B cell (primary cell): ENCODE results near the gene ZNF24. TPM values are rescaled to one million over a fixed set of nuclear protein-coding genes. Genes with fewer than 3 reads are reported as not detected.

Source experiments
- ATAC-seq: fragments of 200-7000 bp; cut with Tn5 transposase; one replicate; pipeline ENCODE4 v1.10.0; 2021; ENCODE audit warnings: low read depth, mild to moderate bottlenecking, moderate number of reproducible peaks, moderate library complexity
- CTCF ChIA-PET: fragments of 350-600 bp; sonication (Branson Sonifier 250); formaldehyde crosslinking; loops from one replicate; lab custom pipeline; 2021; ENCODE audit warnings: antibody characterized with exemption, inconsistent platforms; lab: Charles Lee
- POLR2A ChIA-PET: fragments of 350-600 bp; sonication (Branson Sonifier 250); formaldehyde crosslinking; loops from one replicate; lab custom pipeline; 2021; ENCODE audit warnings: antibody characterized with exemption; lab: Charles Lee
- DNase-seq: peaks from one replicate; pipeline ENCODE4 v3.0.0; 2013
- H2AFZ ChIP-seq: 2 replicates; pipeline ENCODE4 v1.6.1; 2012; ENCODE audit warnings: mild to moderate bottlenecking, low read depth, low read length; ENCODE audit not compliant: insufficient read depth, poor library complexity, severe bottlenecking
- H3K27ac ChIP-seq, 2 donors: 1 replicate in 1 of 2; 2 replicates in 1 of 2; pipeline ENCODE4 v1.5.1; 2012 to 2013; ENCODE audit warnings: low read length in 2 of 2, mild to moderate bottlenecking in 2 of 2, moderate library complexity in 1 of 2
- H3K27me3 ChIP-seq, 4 experiments: fragments of 200-600 bp in 1 of 4; sonication (generic) in 1 of 4; replicated peaks in 1 of 4; 1 replicate in 2 of 4; 2 replicates in 2 of 4; pipeline versions ENCODE4 v1.6.1 to v1.7.0; 2013 to 2016; ENCODE audit warnings: low read length in 3 of 4, mild to moderate bottlenecking in 2 of 4, mixed read lengths in 1 of 4, moderate library complexity in 1 of 4; ENCODE audit not compliant: insufficient read depth in 4 of 4, control insufficient read depth in 3 of 4; ENCODE audit errors: control extremely low read depth in 1 of 4
- H3K36me3 ChIP-seq, 2 experiments: replicated peaks in 1 of 2; 1 replicate in 1 of 2; 2 replicates in 1 of 2; pipeline versions ENCODE4 v1.6.1 to v1.7.1; 2013; ENCODE audit warnings: low read length in 1 of 2; ENCODE audit not compliant: insufficient read depth in 2 of 2, control insufficient read depth in 1 of 2; ENCODE audit errors: control extremely low read depth in 1 of 2, extremely low read depth in 1 of 2
- H3K4me1 ChIP-seq, 2 donors: fragments of 200-600 bp in 1 of 2; sonication (generic) in 1 of 2; 1 replicate in 1 of 2; 2 replicates in 1 of 2; pipeline versions ENCODE4 v1.5.1 to v1.6.1; 2013 to 2017; ENCODE audit warnings: low read length in 2 of 2; ENCODE audit not compliant: control insufficient read depth in 2 of 2, insufficient read depth in 2 of 2
- H3K4me2 ChIP-seq: replicated peaks from 2 replicates; pipeline ENCODE3; 2012; ENCODE audit warnings: mild to moderate bottlenecking, low read depth, low read length; ENCODE audit not compliant: poor library complexity, severe bottlenecking
- H3K4me3 ChIP-seq, 5 experiments: fragments of 200-600 bp in 1 of 5; sonication (generic) in 1 of 5; 1 replicate in 3 of 5; 2 replicates in 2 of 5; pipeline versions ENCODE4 v1.5.1 to v1.7.0; 2011 to 2016; ENCODE audit warnings: low read length in 4 of 5, mild to moderate bottlenecking in 4 of 5, low read depth in 2 of 5, control low read depth in 1 of 5, moderate library complexity in 1 of 5; ENCODE audit not compliant: insufficient read depth in 1 of 5; ENCODE audit errors: control extremely low read depth in 1 of 5, extremely low read depth in 1 of 5
- H3K79me2 ChIP-seq: fragments of 200-600 bp; sonication (generic); one replicate; pipeline ENCODE4 v1.6.0; 2016; ENCODE audit warnings: low read length; ENCODE audit not compliant: control insufficient read depth, insufficient read depth
- H3K9ac ChIP-seq: fragments of 200-600 bp; sonication (generic); 2 replicates; pipeline ENCODE4 v1.6.1; 2017; ENCODE audit warnings: mild to moderate bottlenecking, low read length, moderate library complexity
- H3K9me3 ChIP-seq, 3 donors: one replicate each; pipeline versions ENCODE4 v1.6.1 to v1.7.1; 2013; ENCODE audit warnings: low read length in 2 of 3; ENCODE audit not compliant: control insufficient read depth in 2 of 3, insufficient read depth in 1 of 3; ENCODE audit errors: control extremely low read depth in 1 of 3
- H4K20me1 ChIP-seq: 2 replicates; pipeline ENCODE4 v1.6.0; 2012; ENCODE audit warnings: mild to moderate bottlenecking, low read length; ENCODE audit not compliant: insufficient read depth, control insufficient read depth, poor library complexity, severe bottlenecking
- H3K27ac Mint-ChIP-seq: one replicate; pipeline ENCODE4 v1.8.0; 2021; ENCODE audit warnings: mixed read lengths
- H3K27me3 Mint-ChIP-seq: one replicate; pipeline ENCODE4 v1.8.0; 2021; ENCODE audit warnings: mixed read lengths
- H3K4me1 Mint-ChIP-seq: one replicate; pipeline ENCODE4 v1.8.0; 2021; ENCODE audit warnings: mixed read lengths
- H3K4me3 Mint-ChIP-seq: one replicate; pipeline ENCODE4 v1.8.0; 2021; ENCODE audit warnings: mixed read lengths
- H3K9me3 Mint-ChIP-seq: one replicate; pipeline ENCODE4 v1.8.0; 2022; ENCODE audit warnings: mixed read lengths; ENCODE audit not compliant: insufficient read depth
- CTCF ChIP-seq: fragments of 200-600 bp; IDR thresholded peaks from one replicate; pipeline ENCODE4 v1.8.0; 2022; ENCODE audit warnings: antibody characterized with exemption, mild to moderate bottlenecking
- EZH2 ChIP-seq: IDR thresholded peaks from 2 replicates; pipeline ENCODE4 v1.6.1; 2012; ENCODE audit warnings: borderline replicate concordance, low read depth, mild to moderate bottlenecking, moderate library complexity, low read length; ENCODE audit not compliant: insufficient read depth, poor library complexity, severe bottlenecking
- WGBS: methylation state at CpG from one replicate; pipeline ENCODE4 v1.1.5; 2013; ENCODE audit warnings: missing lambda C conversion rate; ENCODE audit not compliant: insufficient coverage; 5-methylcytosine and 5-hydroxymethylcytosine counted together
- intact Hi-C: fragments of 100-400 bp; cut with micrococcal nuclease; formaldehyde crosslinking; loops from one replicate; pipeline ENCODE4 v1.10.0; 2022
- polyA plus RNA-seq: library from polyadenylated mRNA; depleted of rRNA; stranded (reverse); fragments of >200 nt; gene quantifications from 2 replicates; pipeline ENCODE4 v1.2.3, GENCODE V29; 2012
- total RNA-seq, 2 donors: library from RNA; stranded (reverse); fragments of 120-200 nt in 1 of 2; gene quantifications; 1 replicate in 1 of 2; 2 replicates in 1 of 2; pipeline versions ENCODE4 v1.2.3 to v1.2.4, GENCODE V29; 2013 to 2022

Gene ZNF24
- total and polyA plus RNA-seq, 2 donors (not counting 1 experiment from before 2014, with no cell fraction given) = 13.8 to 83.7 TPM

DNA sequence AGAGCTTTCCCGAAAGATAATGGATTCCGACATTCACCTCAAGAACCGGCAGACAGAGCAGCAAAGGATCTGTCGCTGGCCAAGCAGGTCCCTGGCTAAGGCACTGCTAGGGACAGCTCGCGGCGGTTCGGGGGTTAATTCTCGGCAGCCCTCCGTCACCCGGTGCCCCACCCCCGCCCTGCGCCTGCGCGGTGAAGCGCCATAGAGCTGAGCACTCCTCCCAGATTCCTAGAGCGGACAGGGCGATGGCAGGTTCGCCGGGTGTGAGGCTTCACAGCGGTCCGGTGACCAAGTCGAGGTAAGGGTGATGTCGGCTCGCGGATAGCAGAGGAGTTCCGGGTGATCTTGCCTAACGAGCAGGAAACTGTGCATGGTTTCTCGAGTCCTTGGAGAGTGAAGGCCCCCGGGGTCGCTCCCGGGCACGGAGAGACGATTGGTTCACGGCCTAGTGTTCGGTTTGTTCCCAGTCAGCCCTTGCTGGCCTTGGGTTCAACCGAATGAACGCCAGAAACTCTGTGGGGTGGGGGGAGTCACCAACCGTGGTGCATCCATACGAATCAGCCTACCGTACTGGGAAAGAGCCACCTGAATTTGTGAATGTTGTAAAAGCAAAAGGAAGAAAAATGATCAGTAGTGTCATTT, 54.0 kb downstream of the ZNF24 start, which contains the start of gene ZSCAN30:
Gene ZSCAN30 (minus strand): TSS at position 136 of the 642 bp plus-strand sequence. CDS start 25,877 bp downstream, outside the sequence.
- Histone ChIP-seq H3K9me3 (peaks cover 0 to 4% (median 0%) of the 10 kb centered on the region in 3 donors), H4K20me1 (no peaks in the 10 kb centered on the region), H3K4me2 (peak within 1 kb of the TSS; percentile 81), H3K4me1 (peaks cover 14 to 16% of the 10 kb centered on the region in 2 donors), H3K27me3 (no peaks in the 10 kb centered on the region), H2AFZ (peak within 1 kb of the TSS; percentile 84), H3K9ac (peak within 1 kb of the TSS; percentile 84), H3K36me3 (peaks cover 0 to 12% of the 10 kb centered on the region in 2 experiments), H3K79me2 (peaks cover 56% of the 10 kb centered on the region), H3K27ac (peak within 1 kb of the TSS; percentile 80 to 86), H3K4me3 (peak within 1 kb of the TSS; percentile 85 to 94 (median 90))
- no peak for TF ChIP-seq EZH2
- TF ChIP-seq CTCF = no peak
- ATAC-seq (peak; percentile 99), DNase-seq (peak; percentile 97)
- ChIA-PET CTCF (interaction anchor here (1.0 to 1.9 kb wide), 8 partner anchors 21 to 264 kb away, joined by 3 to 9 read pairs (median 6); partner anchors contain the start of genes ZNF24 and ZNF397), POLR2A (interaction anchor here (0.5 to 2.8 kb wide), 6 partner anchors 18 to 54 kb away, joined by 3 to 15 read pairs (median 5); partner anchors contain the start of genes ZNF24 and ZNF397)
- peak within 1 kb of the TSS; percentile 100 for H3K4me3 Mint-ChIP-seq
- H3K27me3 Mint-ChIP-seq = no peaks in the 10 kb centered on the region
- intact Hi-C loops = loop anchor here (1.0 to 2.0 kb wide), 5 partner anchors 23 to 777 kb away; partner anchors contain the start of genes MAPRE2, RPRD1A and ZNF24
- H3K27ac Mint-ChIP-seq = peak within 1 kb of the TSS; percentile 98
- peaks cover 4% of the 10 kb centered on the region for H3K9me3 Mint-ChIP-seq
- under 1% methylated on average over 40 of the region's 41 CpGs for WGBS
- H3K4me1 Mint-ChIP-seq = peaks cover 45% of the 10 kb centered on the region
